Left ventricle myocardium inferior (tissue), 1 donor: ENCODE results near the gene USP19. TPM values are rescaled to one million over a fixed set of nuclear protein-coding genes. Genes with fewer than 3 reads are reported as not detected.

ENCODE experiments used
- DNase-seq: peaks from one replicate; pipeline ENCODE4 v3.0.0-alpha.2; 2020
- H3K27ac ChIP-seq: fragments of 200-600 bp; replicated peaks from 2 replicates; pipeline ENCODE4 v1.8.0; 2021
- H3K27me3 ChIP-seq: fragments of 200-600 bp; 2 replicates; pipeline ENCODE4 v1.8.0; 2021; ENCODE audit warnings: low read depth
- H3K36me3 ChIP-seq: fragments of 200-600 bp; 2 replicates; pipeline ENCODE4 v1.8.0; 2021
- H3K4me1 ChIP-seq: fragments of 200-600 bp; 2 replicates; pipeline ENCODE4 v1.8.0; 2021
- H3K4me3 ChIP-seq: fragments of 200-600 bp; 2 replicates; pipeline ENCODE4 v1.8.0; 2021; ENCODE audit warnings: mild to moderate bottlenecking, moderate library complexity
- H3K9me3 ChIP-seq: fragments of 200-600 bp; replicated peaks from 2 replicates; pipeline ENCODE4 v1.8.0; 2021
- CTCF ChIP-seq: fragments of 200-600 bp; IDR thresholded peaks from 2 replicates; pipeline ENCODE4 v1.8.0; 2021; ENCODE audit warnings: antibody characterized with exemption, mild to moderate bottlenecking, borderline replicate concordance
- intact Hi-C: fragments of 100-400 bp; cut with micrococcal nuclease; formaldehyde crosslinking; loops from one replicate; pipeline ENCODE4 v1.11.0; 2022
- total RNA-seq: library from RNA; stranded (reverse); fragmentation: NEBNext Ultra II Directional; extraction: Animal tissue kit (Norgen Biotek cat#: 25700); gene quantifications from one replicate; pipeline ENCODE4 v1.2.1, GENCODE V29; 2021
- donor health status: DM: no; HTN: yes; CAD: no; lungs with severe emphysema.

Gene USP19
- total RNA-seq, 1 donor from 2014 or later: 62.5 TPM

DNA sequence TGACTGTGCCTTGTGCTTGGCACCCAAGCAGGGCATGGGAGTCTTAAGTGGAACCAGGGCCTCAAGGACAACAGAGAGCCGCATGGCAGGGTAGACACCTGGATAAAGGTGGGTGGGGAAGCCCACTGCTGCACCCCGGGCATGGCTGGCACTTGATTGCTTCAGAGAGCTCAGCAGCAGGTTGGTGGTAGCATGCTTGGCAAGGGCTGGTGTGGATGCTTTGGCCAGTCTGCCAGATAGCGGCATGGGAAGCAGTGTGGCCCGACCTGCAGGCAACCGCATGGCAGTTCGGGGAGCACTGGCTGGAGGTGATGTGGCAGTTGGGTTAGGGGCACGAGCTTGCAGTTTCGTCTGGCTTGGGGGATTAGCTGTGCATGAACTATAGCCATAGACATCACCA is 43.0 kb upstream of the USP19 start:
- Histone ChIP-seq H3K4me3 (no peak overlapping the region), H3K4me1 (peaks cover 32% of the 10 kb centered on the region), H3K36me3 (peaks cover 22% of the 10 kb centered on the region), H3K9me3 (no peaks in the 10 kb centered on the region), H3K27me3 (no peaks in the 10 kb centered on the region), H3K27ac (no peak overlapping the region)
- no peak for TF ChIP-seq CTCF
- intact Hi-C loops: no loop called here
- DNase-seq: no peak

DNA sequence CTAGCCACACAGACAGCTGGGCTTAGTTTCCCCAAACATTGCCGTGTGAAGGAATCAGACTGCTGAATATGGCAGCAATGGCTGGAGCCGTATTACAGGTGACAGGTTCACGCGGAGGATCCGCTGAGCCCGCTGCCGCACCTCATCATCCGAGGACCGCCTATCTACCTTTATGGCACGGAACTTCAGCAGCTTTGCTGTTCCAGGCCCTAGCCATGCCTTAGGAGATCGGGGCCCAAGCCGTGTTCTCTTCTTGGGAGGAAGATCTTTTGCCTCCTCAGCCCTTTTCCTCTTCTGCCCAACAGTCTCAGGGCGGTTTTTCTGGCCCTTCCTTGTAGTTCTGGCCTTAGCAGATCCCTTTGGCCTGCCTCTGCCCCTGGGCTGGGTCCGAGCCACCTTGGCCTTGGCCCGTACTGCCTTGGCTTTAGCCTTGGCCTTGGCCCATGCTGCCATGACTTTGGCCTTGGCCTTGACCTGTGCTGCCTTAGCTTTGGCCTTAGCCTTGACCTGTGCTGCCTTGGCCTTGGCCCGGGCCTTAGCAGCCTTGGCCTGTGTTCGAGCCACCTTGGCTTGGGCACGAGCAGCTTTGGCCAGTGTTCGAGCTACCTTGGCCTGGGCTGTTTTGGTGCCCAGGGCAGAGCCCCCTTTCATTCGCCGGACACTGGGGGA is 42.3 kb upstream of the USP19 start:
- DNase-seq: no peak
- H3K4me3 ChIP-seq: no peak overlapping the region
- H3K27ac ChIP-seq: no peak overlapping the region
- H3K4me1 ChIP-seq: peaks cover 32% of the 10 kb centered on the region
- H3K9me3 ChIP-seq: no peaks in the 10 kb centered on the region
- TF ChIP-seq CTCF: no peak
- intact Hi-C loops: no loop called here
- H3K27me3 ChIP-seq: no peaks in the 10 kb centered on the region
- peaks cover 22% of the 10 kb centered on the region for H3K36me3 ChIP-seq

DNA sequence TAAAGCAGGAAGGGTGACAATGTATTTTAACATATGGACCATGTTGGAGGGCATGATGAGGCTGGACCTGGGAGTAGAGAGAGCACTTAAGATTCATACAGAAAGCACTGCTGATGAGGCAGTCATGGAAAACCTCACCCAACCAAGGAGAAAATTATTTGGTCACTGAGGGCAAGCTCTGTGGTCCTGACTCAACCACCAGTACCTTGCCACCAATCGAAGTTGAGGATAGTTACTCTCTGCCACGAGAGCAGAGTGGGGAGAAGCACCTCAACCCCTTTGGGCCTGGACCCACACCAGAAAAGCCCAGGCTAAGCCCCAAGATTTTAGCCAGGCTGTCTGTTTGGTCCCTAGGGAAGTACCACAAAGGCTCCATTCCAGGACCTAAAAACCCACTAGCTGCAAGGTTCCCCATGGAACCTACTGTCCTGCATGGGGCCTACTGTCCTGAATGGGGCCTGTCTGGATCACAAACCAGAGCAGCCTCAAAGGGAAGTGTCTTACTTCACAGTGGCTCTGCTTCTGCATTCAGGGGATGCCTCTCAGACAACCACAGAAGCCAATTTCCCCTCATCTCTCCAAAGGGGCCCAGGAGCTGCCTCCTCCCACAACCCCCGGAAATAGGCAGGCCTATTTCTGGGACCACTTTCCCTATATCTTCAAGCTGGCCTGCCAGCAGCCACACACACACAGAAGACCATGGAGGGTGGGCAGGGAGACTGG is 41.3 kb upstream of the USP19 start:
- H3K4me1 ChIP-seq: peaks cover 30% of the 10 kb centered on the region
- H3K36me3 ChIP-seq: peaks cover 22% of the 10 kb centered on the region
- intact Hi-C loops: no loop called here
- no peak for DNase-seq
- no peaks in the 10 kb centered on the region for H3K9me3 ChIP-seq
- no peak overlapping the region for H3K4me3 ChIP-seq
- TF ChIP-seq CTCF: no peak
- no peak overlapping the region for H3K27ac ChIP-seq
- H3K27me3 ChIP-seq: no peaks in the 10 kb centered on the region

- no peak for DNase-seq
- no peaks in the 10 kb centered on the region for H3K27me3 ChIP-seq
- no peak overlapping the region for H3K4me3 ChIP-seq
- no peak for TF ChIP-seq CTCF
- H3K27ac ChIP-seq: no peak overlapping the region
- peaks cover 22% of the 10 kb centered on the region for H3K36me3 ChIP-seq
- H3K4me1 ChIP-seq: peaks cover 22% of the 10 kb centered on the region
- H3K9me3 ChIP-seq: no peaks in the 10 kb centered on the region
- intact Hi-C loops: no loop called here
Observed at GRCh38 chr3:49161197-49161596, 40.6 kb upstream of the USP19 start.

DNA sequence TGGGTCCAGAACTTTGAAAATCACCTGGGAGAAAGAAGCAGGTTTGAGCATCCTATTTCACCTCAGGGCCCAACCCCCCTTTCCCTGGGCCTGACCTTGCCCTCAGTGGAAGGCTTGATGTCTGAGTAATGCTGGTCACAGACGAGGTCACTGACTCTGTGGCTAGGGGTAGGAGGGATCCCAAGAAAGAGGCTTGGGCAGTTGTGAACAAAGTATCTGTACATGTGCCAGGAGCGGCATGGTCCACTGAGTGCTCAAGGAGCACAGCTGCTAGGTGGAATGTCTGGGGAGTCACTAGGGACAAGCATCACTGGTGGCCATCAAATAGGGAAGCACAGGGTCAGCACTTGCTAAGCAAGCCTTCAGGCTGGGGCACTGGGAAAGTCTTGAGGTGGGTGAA is 38.2 kb upstream of the USP19 start:
- peaks cover 17% of the 10 kb centered on the region for H3K36me3 ChIP-seq
- no peak overlapping the region for H3K27ac ChIP-seq
- intact Hi-C loops: no loop called here
- no peak for TF ChIP-seq CTCF
- DNase-seq: no peak
- H3K27me3 ChIP-seq: no peaks in the 10 kb centered on the region
- no peak overlapping the region for H3K4me3 ChIP-seq
- H3K9me3 ChIP-seq: no peaks in the 10 kb centered on the region
- H3K4me1 ChIP-seq: no peaks in the 10 kb centered on the region
